ENCODE measurements around the gene FRMD1. TPM values are rescaled to one million over a fixed set of nuclear protein-coding genes. Genes with fewer than 3 reads are reported as not detected.

The FRMD1 gene
- total RNA-seq, 1 donor from 2014 or later: not detected

- no peaks in the 10 kb centered on the region for H4K20me1 ChIP-seq (ENCODE audit: insufficient read depth, low read length)
- Mint-ChIP-seq H3K27me3 (ENCODE audit: low read depth, unreplicated experiment) (no peaks in the 10 kb centered on the region), H3K4me1 (ENCODE audit: low read depth, unreplicated experiment) (peaks cover 27% of the 10 kb centered on the region), H3K4me3 (ENCODE audit: unreplicated experiment) (no peak overlapping the region), H3K9me3 (ENCODE audit: unreplicated experiment) (no peaks in the 10 kb centered on the region), H3K36me3 (ENCODE audit: low read depth, unreplicated experiment) (no peaks in the 10 kb centered on the region), H3K27ac (ENCODE audit: unreplicated experiment) (no peak overlapping the region)
- H3K9me3 ChIP-seq (ENCODE audit: insufficient read depth, low read depth, low read length): no peaks in the 10 kb centered on the region
- no peak overlapping the region for H3K4me2 ChIP-seq (ENCODE audit: low read length)
- H3K4me3 ChIP-seq (ENCODE audit: insufficient read depth, low read depth, low read length): no peak overlapping the region
- H3K79me2 ChIP-seq (ENCODE audit: insufficient read depth, low read length): no peaks in the 10 kb centered on the region
- DNase-seq (ENCODE audit: low read depth) (no peak), FAIRE-seq (no peak)
- no peaks in the 10 kb centered on the region for H3K27me3 ChIP-seq (ENCODE audit: insufficient read depth, low read length)
- no peak for TF ChIP-seq EZH2 (IDR thresholded peaks at IDR 0.05; ENCODE audit: insufficient read depth, low read length)
- TF ChIP-seq CTCF (IDR thresholded peaks at IDR 0.05; ENCODE audit: insufficient read depth, low read depth, low read length): no peak
- no peaks in the 10 kb centered on the region for H3K36me3 ChIP-seq (ENCODE audit: insufficient read depth, low read length)
- H3K4me1 ChIP-seq (ENCODE audit: insufficient read depth, low read length): peaks cover 14% of the 10 kb centered on the region
- no peak overlapping the region for H2AFZ ChIP-seq (ENCODE audit: low read depth, low read length)
- no peak overlapping the region for H3K9ac ChIP-seq (ENCODE audit: low read length)
- no peak overlapping the region for H3K27ac ChIP-seq (ENCODE audit: low read depth, low read length)
Observed at GRCh38 chr6:168027521-168027920, 51.5 kb downstream of the FRMD1 start.

- Mint-ChIP-seq H3K36me3 (ENCODE audit: low read depth, unreplicated experiment) (no peaks in the 10 kb centered on the region), H3K27ac (ENCODE audit: unreplicated experiment) (no peak overlapping the region), H3K9me3 (ENCODE audit: unreplicated experiment) (no peaks in the 10 kb centered on the region), H3K27me3 (ENCODE audit: low read depth, unreplicated experiment) (no peaks in the 10 kb centered on the region), H3K4me1 (ENCODE audit: low read depth, unreplicated experiment) (peaks cover 23% of the 10 kb centered on the region), H3K4me3 (ENCODE audit: unreplicated experiment) (no peak overlapping the region)
- DNase-seq (ENCODE audit: low read depth): no peak
- no peaks in the 10 kb centered on the region for H3K36me3 ChIP-seq (ENCODE audit: insufficient read depth, low read length)
- FAIRE-seq: no peak
- H3K9me3 ChIP-seq (ENCODE audit: insufficient read depth, low read depth, low read length): no peaks in the 10 kb centered on the region
- peaks cover 8% of the 10 kb centered on the region for H3K4me1 ChIP-seq (ENCODE audit: insufficient read depth, low read length)
- no peaks in the 10 kb centered on the region for H3K27me3 ChIP-seq (ENCODE audit: insufficient read depth, low read length)
- no peaks in the 10 kb centered on the region for H3K79me2 ChIP-seq (ENCODE audit: insufficient read depth, low read length)
- no peak overlapping the region for H3K9ac ChIP-seq (ENCODE audit: low read length)
- no peak overlapping the region for H3K4me2 ChIP-seq (ENCODE audit: low read length)
- no peak overlapping the region for H2AFZ ChIP-seq (ENCODE audit: low read depth, low read length)
- TF ChIP-seq CTCF (IDR thresholded peaks at IDR 0.05; ENCODE audit: insufficient read depth, low read depth, low read length) (no peak), EZH2 (IDR thresholded peaks at IDR 0.05; ENCODE audit: insufficient read depth, low read length) (no peak)
- no peak overlapping the region for H3K4me3 ChIP-seq (ENCODE audit: insufficient read depth, low read depth, low read length)
- H3K27ac ChIP-seq (ENCODE audit: low read depth, low read length): no peak overlapping the region
- H4K20me1 ChIP-seq (ENCODE audit: insufficient read depth, low read length): no peaks in the 10 kb centered on the region
Observed at GRCh38 chr6:168026925-168027324, 52.1 kb downstream of the FRMD1 start.

- Histone ChIP-seq H3K4me3 (ENCODE audit: insufficient read depth, low read depth, low read length) (no peak overlapping the region), H3K79me2 (ENCODE audit: insufficient read depth, low read length) (no peaks in the 10 kb centered on the region), H3K4me2 (ENCODE audit: low read length) (no peak overlapping the region), H3K4me1 (ENCODE audit: insufficient read depth, low read length) (no peaks in the 10 kb centered on the region), H3K36me3 (ENCODE audit: insufficient read depth, low read length) (no peaks in the 10 kb centered on the region), H3K9ac (ENCODE audit: low read length) (no peak overlapping the region), H3K27me3 (ENCODE audit: insufficient read depth, low read length) (peaks cover 6% of the 10 kb centered on the region), H4K20me1 (ENCODE audit: insufficient read depth, low read length) (no peaks in the 10 kb centered on the region), H3K9me3 (ENCODE audit: insufficient read depth, low read depth, low read length) (no peaks in the 10 kb centered on the region), H2AFZ (ENCODE audit: low read depth, low read length) (no peak overlapping the region), H3K27ac (ENCODE audit: low read depth, low read length) (no peak overlapping the region)
- FAIRE-seq (no peak), DNase-seq (ENCODE audit: low read depth) (no peak)
- H3K4me1 Mint-ChIP-seq (ENCODE audit: low read depth, unreplicated experiment): peaks cover 14% of the 10 kb centered on the region
- H3K9me3 Mint-ChIP-seq (ENCODE audit: unreplicated experiment): no peaks in the 10 kb centered on the region
- no peaks in the 10 kb centered on the region for H3K27me3 Mint-ChIP-seq (ENCODE audit: low read depth, unreplicated experiment)
- H3K27ac Mint-ChIP-seq (ENCODE audit: unreplicated experiment): no peak overlapping the region
- TF ChIP-seq EZH2 (IDR thresholded peaks at IDR 0.05; ENCODE audit: insufficient read depth, low read length): no peak
- TF ChIP-seq CTCF (IDR thresholded peaks at IDR 0.05; ENCODE audit: insufficient read depth, low read depth, low read length): no peak
- H3K36me3 Mint-ChIP-seq (ENCODE audit: low read depth, unreplicated experiment): no peaks in the 10 kb centered on the region
- no peak overlapping the region for H3K4me3 Mint-ChIP-seq (ENCODE audit: unreplicated experiment)
Observed at GRCh38 chr6:168025831-168026710, 52.9 kb downstream of the FRMD1 start.

Measured in astrocyte (in vitro differentiated cells and primary cell).